Endothelial cell of umbilical vein (primary cell): Measurements from ENCODE around the gene SEMA6A. TPM values are rescaled to one million over a fixed set of nuclear protein-coding genes. Genes with fewer than 3 reads are reported as not detected.

Experiments
- BruUV-seq: library from RNA; stranded (reverse); fragments of 400-500 nt; replicated peaks from 2 replicates; lab custom pipeline; 2021; lab: Mats Ljungman, UMichigan
- CTCF ChIA-PET: fragments of 300-600, 350-600 bp; sonication (Branson Sonifier 250); formaldehyde crosslinking; loops from one replicate; lab custom pipeline; 2021; ENCODE audit warnings: antibody characterized with exemption, inconsistent platforms; lab: Charles Lee
- POLR2A ChIA-PET: fragments of 300-600, 350-600 bp; sonication (Branson Sonifier 250); formaldehyde crosslinking; loops from one replicate; lab custom pipeline; 2021; ENCODE audit warnings: antibody characterized with exemption, inconsistent platforms; lab: Charles Lee
- DNase-seq: peaks from one replicate; pipeline ENCODE4 v3.0.0-alpha.2; 2011; ENCODE audit warnings: low read depth, low spot score
- FAIRE-seq: peaks from 2 replicates; lab custom pipeline; 2011; peaks lifted over from hg19 to GRCh38; lab: Jason Lieb, UNC
- H2AFZ ChIP-seq: 2 replicates; pipeline ENCODE4 v1.6.0; 2012; ENCODE audit warnings: low read depth, low read length, control low read depth, inconsistent platforms
- H3K27ac ChIP-seq: 2 replicates; pipeline ENCODE4 v1.5.1; 2011; ENCODE audit warnings: low read depth, mild to moderate bottlenecking, control low read depth, low read length, moderate library complexity; ENCODE audit not compliant: insufficient read depth
- H3K27me3 ChIP-seq, 2 experiments: 2 replicates each; pipeline versions ENCODE4 v1.6.0 to v1.6.1; 2011; ENCODE audit warnings: low read length in 2 of 2, mixed read lengths in 1 of 2; ENCODE audit not compliant: control insufficient read depth in 2 of 2, insufficient read depth in 2 of 2
- H3K36me3 ChIP-seq, 2 experiments: 2 replicates in 1 of 2; 3 replicates in 1 of 2; pipeline ENCODE4 v1.5.1; 2011; ENCODE audit warnings: low read length in 2 of 2, mild to moderate bottlenecking in 1 of 2, moderate library complexity in 1 of 2; ENCODE audit not compliant: control insufficient read depth in 2 of 2, insufficient read depth in 2 of 2; ENCODE audit errors: extremely low read depth in 1 of 2
- H3K4me1 ChIP-seq: 3 replicates; pipeline ENCODE4 v1.5.1; 2011; ENCODE audit warnings: mild to moderate bottlenecking, low read length; ENCODE audit not compliant: control insufficient read depth, insufficient read depth; ENCODE audit errors: extremely low read depth
- H3K4me2 ChIP-seq: 2 replicates; pipeline ENCODE4 v1.6.1; 2011; ENCODE audit warnings: low read length, control low read depth, mixed read lengths; ENCODE audit not compliant: insufficient read depth
- H3K4me3 ChIP-seq, 3 experiments: fragments of 200-600 bp in 1 of 3; sonication (generic), shearing (Covaris generic) in 1 of 3; replicated peaks in 1 of 3; 2 replicates each; pipeline ENCODE4 v1.5.1; 2011 to 2016; ENCODE audit warnings: control low read depth in 3 of 3, low read length in 3 of 3, mild to moderate bottlenecking in 2 of 3, inconsistent platforms in 1 of 3, low read depth in 1 of 3, moderate library complexity in 1 of 3; ENCODE audit not compliant: insufficient read depth in 1 of 3
- H3K79me2 ChIP-seq: 2 replicates; pipeline ENCODE4 v1.6.0; 2012; ENCODE audit warnings: low read length, inconsistent platforms; ENCODE audit not compliant: control insufficient read depth, insufficient read depth
- H3K9ac ChIP-seq: replicated peaks from 2 replicates; pipeline ENCODE3; 2011; ENCODE audit warnings: low read length, control low read depth; ENCODE audit not compliant: insufficient read depth; ENCODE audit errors: extremely low read depth
- H3K9me1 ChIP-seq: replicated peaks from 3 replicates; pipeline ENCODE4 v1.6.0; 2011; ENCODE audit warnings: mild to moderate bottlenecking, low read length; ENCODE audit not compliant: control insufficient read depth, insufficient read depth; ENCODE audit errors: extremely low read depth
- H3K9me3 ChIP-seq: replicated peaks from 2 replicates; pipeline ENCODE4 v1.5.1; 2012; ENCODE audit warnings: low read length, inconsistent platforms; ENCODE audit not compliant: control insufficient read depth, insufficient read depth
- H4K20me1 ChIP-seq: replicated peaks from 2 replicates; pipeline ENCODE3; 2011; ENCODE audit warnings: mild to moderate bottlenecking, low read length; ENCODE audit not compliant: control insufficient read depth, insufficient read depth; ENCODE audit errors: extremely low read depth
- EZH2 ChIP-seq: IDR thresholded peaks from 2 replicates; pipeline ENCODE4 v1.6.1; 2012; ENCODE audit warnings: borderline replicate concordance, low read depth, mild to moderate bottlenecking, moderate library complexity, low read length, inconsistent platforms; ENCODE audit not compliant: severe bottlenecking
- FOS ChIP-seq: IDR thresholded peaks from 2 replicates; pipeline ENCODE4 v1.6.1; 2011; ENCODE audit warnings: mild to moderate bottlenecking, low read length, moderate library complexity, borderline replicate concordance; ENCODE audit not compliant: insufficient read depth
- GATA2 ChIP-seq: IDR thresholded peaks from 2 replicates; pipeline ENCODE4 v1.7.0; 2011; ENCODE audit warnings: low read depth, mild to moderate bottlenecking, moderate library complexity, mixed read lengths, low read length; ENCODE audit not compliant: insufficient read length, insufficient read depth
- JUN ChIP-seq: IDR thresholded peaks from 2 replicates; pipeline ENCODE4 v1.6.1; 2011; ENCODE audit warnings: borderline replicate concordance, low read depth; ENCODE audit not compliant: insufficient read length, insufficient read depth
- MYC ChIP-seq: IDR thresholded peaks from one replicate; pipeline ENCODE4 v1.6.1; 2011; ENCODE audit warnings: mild to moderate bottlenecking, low read depth, low read length
- POLR2A ChIP-seq: IDR thresholded peaks from 2 replicates; pipeline ENCODE4 v1.6.1; 2012; ENCODE audit warnings: low read depth, mild to moderate bottlenecking, control low read depth, low read length
- POLR2AphosphoS5 ChIP-seq: IDR thresholded peaks from 2 replicates; pipeline ENCODE4 v1.6.1; 2012; ENCODE audit warnings: low read depth, mild to moderate bottlenecking, control low read depth, low read length, moderate library complexity; ENCODE audit not compliant: insufficient read depth
- dilution Hi-C: fragments of 300-500 bp; cut with MboI; formaldehyde crosslinking; loops from one replicate; pipeline ENCODE4 v1.15.0; 2019; ENCODE audit warnings: low sequenced_read_pairs; ENCODE audit not compliant: extremely low pct_ligation_motif_present
- intact Hi-C: fragments of 100-400 bp; cut with micrococcal nuclease; formaldehyde crosslinking; loops from one replicate; pipeline ENCODE4 v1.10.0; 2022
- polyA plus RNA-seq, 4 experiments: library from polyadenylated mRNA; depleted of rRNA in 3 of 4; stranded (reverse) in 3 of 4; unstranded in 1 of 4; fragments of >200 nt; gene quantifications; 2 replicates each; pipeline versions ENCODE4 v1.2.1 to v1.2.3, GENCODE V29; 2011 to 2012; ENCODE audit warnings: missing spikeins in 1 of 4
- total RNA-seq: library from RNA; stranded (reverse); gene quantifications from 2 replicates; pipeline ENCODE4 v1.2.3, GENCODE V29; 2021
- TF ChIP-seq, protein P1 (sequence below): IDR thresholded peaks from 2 replicates; pipeline ENCODE4 v1.6.1; 2011; ENCODE audit not compliant: insufficient read depth, insufficient read length
- TF ChIP-seq, protein P2 (sequence below), 2 donors: IDR thresholded peaks; 1 replicate in 1 of 2; 2 replicates in 1 of 2; pipeline ENCODE4 v1.5.1; 2011; ENCODE audit warnings: low read length in 2 of 2, mild to moderate bottlenecking in 2 of 2, moderate library complexity in 2 of 2, control low read depth in 1 of 2, inconsistent platforms in 1 of 2, low read depth in 1 of 2; ENCODE audit not compliant: insufficient read depth in 1 of 2; ENCODE audit errors: extremely low read depth in 1 of 2

SEMA6A gene
- total and polyA plus RNA-seq, 2 donors (not counting 3 experiments of a cell fraction or from before 2014, with no cell fraction given): 0.43 to 1.5 TPM

DNA sequence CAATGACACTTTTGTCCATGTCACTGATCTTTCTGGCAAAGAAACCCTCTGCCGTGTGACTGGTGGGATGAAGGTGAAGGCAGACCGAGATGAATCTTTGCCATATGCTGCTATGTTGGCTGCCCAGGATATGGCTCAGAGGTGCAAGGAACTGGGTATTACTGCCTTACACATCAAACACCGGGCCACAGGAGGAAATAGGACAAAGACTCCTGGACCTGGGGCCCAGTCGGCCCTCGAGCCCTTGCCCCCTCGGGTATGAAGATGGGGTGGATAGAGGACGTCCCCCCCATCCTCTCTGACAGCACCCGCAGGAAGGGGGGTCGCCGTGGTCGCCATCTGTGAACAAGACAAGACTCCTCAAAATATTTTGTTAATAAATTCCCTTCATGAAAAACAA, 12.0 kb downstream of the SEMA6A start:
- ChIA-PET POLR2A (no interaction called here), CTCF (no interaction called here)
- Histone ChIP-seq H3K4me2 (no peak overlapping the region), H3K4me3 (no peak overlapping the region), H3K9ac (no peak overlapping the region), H3K27me3 (peaks cover 3 to 14% of the 10 kb centered on the region in 2 experiments), H3K27ac (no peak overlapping the region), H3K4me1 (no peaks in the 10 kb centered on the region), H3K36me3 (no peaks in the 10 kb centered on the region), H3K79me2 (no peaks in the 10 kb centered on the region), H2AFZ (no peak overlapping the region), H3K9me3 (no peaks in the 10 kb centered on the region), H3K9me1 (peaks cover 2% of the 10 kb centered on the region), H4K20me1 (no peaks in the 10 kb centered on the region)
- intact Hi-C loops (no loop called here), dilution Hi-C loops (no loop called here)
- TF ChIP-seq MYC (no peak), FOS (no peak), POLR2AphosphoS5 (no peak), JUN (no peak), GATA2 (no peak), POLR2A (no peak), EZH2 (no peak)
- TF ChIP-seq, protein P1, sequence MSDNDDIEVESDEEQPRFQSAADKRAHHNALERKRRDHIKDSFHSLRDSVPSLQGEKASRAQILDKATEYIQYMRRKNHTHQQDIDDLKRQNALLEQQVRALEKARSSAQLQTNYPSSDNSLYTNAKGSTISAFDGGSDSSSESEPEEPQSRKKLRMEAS: no peak
- TF ChIP-seq, protein P2, sequence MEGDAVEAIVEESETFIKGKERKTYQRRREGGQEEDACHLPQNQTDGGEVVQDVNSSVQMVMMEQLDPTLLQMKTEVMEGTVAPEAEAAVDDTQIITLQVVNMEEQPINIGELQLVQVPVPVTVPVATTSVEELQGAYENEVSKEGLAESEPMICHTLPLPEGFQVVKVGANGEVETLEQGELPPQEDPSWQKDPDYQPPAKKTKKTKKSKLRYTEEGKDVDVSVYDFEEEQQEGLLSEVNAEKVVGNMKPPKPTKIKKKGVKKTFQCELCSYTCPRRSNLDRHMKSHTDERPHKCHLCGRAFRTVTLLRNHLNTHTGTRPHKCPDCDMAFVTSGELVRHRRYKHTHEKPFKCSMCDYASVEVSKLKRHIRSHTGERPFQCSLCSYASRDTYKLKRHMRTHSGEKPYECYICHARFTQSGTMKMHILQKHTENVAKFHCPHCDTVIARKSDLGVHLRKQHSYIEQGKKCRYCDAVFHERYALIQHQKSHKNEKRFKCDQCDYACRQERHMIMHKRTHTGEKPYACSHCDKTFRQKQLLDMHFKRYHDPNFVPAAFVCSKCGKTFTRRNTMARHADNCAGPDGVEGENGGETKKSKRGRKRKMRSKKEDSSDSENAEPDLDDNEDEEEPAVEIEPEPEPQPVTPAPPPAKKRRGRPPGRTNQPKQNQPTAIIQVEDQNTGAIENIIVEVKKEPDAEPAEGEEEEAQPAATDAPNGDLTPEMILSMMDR (IDR thresholded peaks at IDR 0.05; ENCODE audit: extremely low read depth in 1 of 2, insufficient read depth in 1 of 2, low read depth in 1 of 2, low read length in 2 of 2): no peak
- BruUV-seq: no TSS peak
- FAIRE-seq (no peak), DNase-seq (no peak)
